ENCODE measurements around the gene SPEM2.
"Not testable (repeated sequence)": the region's sequence is repeated elsewhere in the genome, so short reads cannot be mapped to it uniquely, and the experiment has no call there.

SPEM2 gene

GRCh38 chr17:7442142-7442541 lies 16.7 kb downstream of the SPEM2 start:
- no peak for DNase-seq (ENCODE audit: low read depth, low spot score)

- DNase-seq (ENCODE audit: low read depth, low spot score), result no peak
Observed at GRCh38 chr17:7443499-7444485, 18.4 kb downstream of the SPEM2 start.

GRCh38 chr17:7444682-7445618 lies 19.5 kb downstream of the SPEM2 start, which contains the start of gene CHRNB1:
CHRNB1 (plus strand) TSS chr17:7445061; CDS start chr17:7445128, 67 bp downstream.
- DNase-seq (ENCODE audit: low read depth, low spot score), result no peak

GRCh38 chr17:7445619-7445968 lies 20.2 kb downstream of the SPEM2 start:
- no peak for DNase-seq (ENCODE audit: low read depth, low spot score)

- no peak for DNase-seq (ENCODE audit: low read depth, low spot score)
Observed at GRCh38 chr17:7448461-7448860, 23.0 kb downstream of the SPEM2 start.

- no peak for DNase-seq (ENCODE audit: low read depth, low spot score)
Observed at GRCh38 chr17:7459961-7460545, 34.6 kb downstream of the SPEM2 start.

- DNase-seq (ENCODE audit: low read depth, low spot score), result no peak
Observed at GRCh38 chr17:7460850-7461660, 35.6 kb downstream of the SPEM2 start.

- DNase-seq (ENCODE audit: low read depth, low spot score), result no peak
Observed at GRCh38 chr17:7462474-7463371, 37.3 kb downstream of the SPEM2 start.

GRCh38 chr17:7463372-7463846 lies 38.0 kb downstream of the SPEM2 start:
- no peak for DNase-seq (ENCODE audit: low read depth, low spot score)

- no peak for DNase-seq (ENCODE audit: low read depth, low spot score)
Observed at GRCh38 chr17:7464081-7464480, 38.7 kb downstream of the SPEM2 start.

- DNase-seq (ENCODE audit: low read depth, low spot score), result no peak
Observed at GRCh38 chr17:7465597-7466275, 40.3 kb downstream of the SPEM2 start.

GRCh38 chr17:7466318-7466638 lies 40.9 kb downstream of the SPEM2 start:
- no peak for DNase-seq (ENCODE audit: low read depth, low spot score)

GRCh38 chr17:7466639-7467341 lies 41.4 kb downstream of the SPEM2 start:
- no peak for DNase-seq (ENCODE audit: low read depth, low spot score)

GRCh38 chr17:7467498-7467897 lies 42.1 kb downstream of the SPEM2 start:
- no peak for DNase-seq (ENCODE audit: low read depth, low spot score)

- no peak for DNase-seq (ENCODE audit: low read depth, low spot score)
Observed at GRCh38 chr17:7468290-7468689, 42.9 kb downstream of the SPEM2 start.

GRCh38 chr17:7468804-7469389 lies 43.5 kb downstream of the SPEM2 start:
- DNase-seq (ENCODE audit: low read depth, low spot score), result no peak

GRCh38 chr17:7469843-7470242 lies 44.4 kb downstream of the SPEM2 start:
- not testable (repeated sequence) for DNase-seq (ENCODE audit: low read depth, low spot score)

- not testable (repeated sequence) for DNase-seq (ENCODE audit: low read depth, low spot score)
Observed at GRCh38 chr17:7470457-7470973, 45.1 kb downstream of the SPEM2 start.

All from activated naive CD8-positive, alpha-beta T cell treated with anti-CD3 and anti-CD28 coated beads, Interleukin-2, amount 50 U/mL, for 16 hours (primary cell).